Measurements from ENCODE around the gene SAGE1. TPM values are rescaled to one million over a fixed set of nuclear protein-coding genes. Genes with fewer than 3 reads are reported as not detected.
A peak's percentile ranks its signal among the peaks of the same experiment; 100 is the strongest.

The SAGE1 gene
- total and polyA plus RNA-seq, 2 of the 8 experiments (the other 6 are each of a cell fraction or from before 2014, with no cell fraction given) = not detected

DNA sequence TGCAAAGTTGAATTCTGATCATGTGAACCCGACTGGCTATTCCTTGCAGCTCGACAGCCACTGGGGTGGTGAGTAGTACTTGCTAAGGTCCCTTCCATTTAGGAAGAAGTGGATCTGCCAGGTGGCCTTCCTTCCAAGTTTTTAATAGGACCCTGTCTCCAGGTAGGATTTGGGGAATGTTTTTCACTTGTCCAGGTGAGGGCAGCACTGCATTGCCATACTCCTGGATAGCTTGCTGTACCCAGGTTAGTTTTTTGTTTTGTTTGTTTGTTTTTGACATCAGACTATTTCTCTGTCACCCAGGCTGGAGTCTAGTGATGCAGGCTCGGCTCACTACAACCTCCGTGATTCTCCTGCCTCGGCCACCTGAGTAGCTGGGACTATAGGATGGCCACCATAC, 29.8 kb downstream of the SAGE1 start:
- no peaks in the 10 kb centered on the region for H3K36me3 ChIP-seq (ENCODE audit: control insufficient read depth in 2 of 4, insufficient read depth in 4 of 4, low read length in 3 of 4)
- no peak overlapping the region for H2BK5ac ChIP-seq (ENCODE audit: low read depth, low read length)
- H4K20me1 ChIP-seq (replicated peaks in 1 of 2; ENCODE audit: control insufficient read depth in 1 of 2, insufficient read depth in 2 of 2, low read length in 2 of 2) = no peaks in the 10 kb centered on the region
- no peaks in the 10 kb centered on the region for H3K79me2 ChIP-seq (ENCODE audit: control insufficient read depth in 1 of 2, insufficient read depth in 2 of 2, low read length in 2 of 2)
- H3K9me3 ChIP-seq (ENCODE audit: insufficient read depth in 2 of 2, low read depth in 1 of 2, low read length in 1 of 2) = peaks cover 0 to 3% of the 10 kb centered on the region in 2 experiments; a peak in 1 of 4 replicates
- no peaks in the 10 kb centered on the region for H3K23me2 ChIP-seq (ENCODE audit: low read depth, low read length)
- H2BK12ac ChIP-seq (ENCODE audit: low read depth, low read length) = no peak overlapping the region
- WGBS, 2 experiments (ENCODE audit: extremely low coverage in 1 of 2, insufficient coverage in 1 of 2, insufficient read length in 1 of 2, insufficient replicate concordance in 2 of 2, low coverage in 1 of 2, low lambda C conversion rate in 2 of 2, missing lambda C conversion rate in 1 of 2) = 52% methylated on average over 3 of the region's 5 CpGs; no CpG with 5 or more reads in 1 of the 2 experiments
- no peaks in the 10 kb centered on the region for H3K79me1 ChIP-seq (ENCODE audit: low read depth, low read length)
- no peak overlapping the region for H4K5ac ChIP-seq (ENCODE audit: insufficient read length, low read depth, low read length)
- H3K4me2 ChIP-seq (ENCODE audit: insufficient read depth in 1 of 2, low read depth in 2 of 2, low read length in 2 of 2) = no peak overlapping the region
- TF ChIP-seq RFX5 (IDR thresholded peaks at IDR 0.05; ENCODE audit: borderline replicate concordance, low read depth, low read length) = no peak
- TF ChIP-seq RAD21 (IDR thresholded peaks at IDR 0.05 in 1 of 2, conservative IDR thresholded peaks at IDR 0.05 in 1 of 2; ENCODE audit: low read depth in 2 of 2, low read length in 2 of 2) = peak; percentile 33 to 34; a peak in 3 of 4 replicates
- TF ChIP-seq HDAC2 (IDR thresholded peaks at IDR 0.05; ENCODE audit: borderline replicate concordance in 1 of 2, low read depth in 2 of 2, low read length in 2 of 2) = no peak
- TF ChIP-seq, protein P1, sequence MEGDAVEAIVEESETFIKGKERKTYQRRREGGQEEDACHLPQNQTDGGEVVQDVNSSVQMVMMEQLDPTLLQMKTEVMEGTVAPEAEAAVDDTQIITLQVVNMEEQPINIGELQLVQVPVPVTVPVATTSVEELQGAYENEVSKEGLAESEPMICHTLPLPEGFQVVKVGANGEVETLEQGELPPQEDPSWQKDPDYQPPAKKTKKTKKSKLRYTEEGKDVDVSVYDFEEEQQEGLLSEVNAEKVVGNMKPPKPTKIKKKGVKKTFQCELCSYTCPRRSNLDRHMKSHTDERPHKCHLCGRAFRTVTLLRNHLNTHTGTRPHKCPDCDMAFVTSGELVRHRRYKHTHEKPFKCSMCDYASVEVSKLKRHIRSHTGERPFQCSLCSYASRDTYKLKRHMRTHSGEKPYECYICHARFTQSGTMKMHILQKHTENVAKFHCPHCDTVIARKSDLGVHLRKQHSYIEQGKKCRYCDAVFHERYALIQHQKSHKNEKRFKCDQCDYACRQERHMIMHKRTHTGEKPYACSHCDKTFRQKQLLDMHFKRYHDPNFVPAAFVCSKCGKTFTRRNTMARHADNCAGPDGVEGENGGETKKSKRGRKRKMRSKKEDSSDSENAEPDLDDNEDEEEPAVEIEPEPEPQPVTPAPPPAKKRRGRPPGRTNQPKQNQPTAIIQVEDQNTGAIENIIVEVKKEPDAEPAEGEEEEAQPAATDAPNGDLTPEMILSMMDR (IDR thresholded peaks at IDR 0.05; ENCODE audit: control extremely low read depth in 1 of 3, insufficient read depth in 1 of 3, low read depth in 1 of 3, low read length in 3 of 3) = peak in 2 of 3 experiments; percentile 30 to 38; a peak in 3 of 4 replicates
- no peak overlapping the region for H2AFZ ChIP-seq (ENCODE audit: low read length)
- CTCF ChIA-PET (ENCODE audit: partially characterized antibody) = interaction anchor here (1.4 to 1.6 kb wide), 2 partner anchors 9 to 379 kb away, joined by 3 to 4 read pairs; no protein-coding TSS in a partner anchor
- H2AK5ac ChIP-seq (ENCODE audit: low read depth, low read length) = no peak overlapping the region
- H3K23ac ChIP-seq (ENCODE audit: insufficient read length) = no peak overlapping the region
- no peaks in the 10 kb centered on the region for H3K4me1 ChIP-seq (replicated peaks in 1 of 4; ENCODE audit: control insufficient read depth in 3 of 4, insufficient read depth in 4 of 4, low read length in 3 of 4)
- no peak overlapping the region for H3K27ac ChIP-seq (ENCODE audit: low read depth, low read length)
- H3K9ac ChIP-seq (replicated peaks in 1 of 4; ENCODE audit: extremely low read depth in 1 of 4, low read depth in 3 of 4, low read length in 3 of 4) = no peak overlapping the region
- no peak overlapping the region for H2BK20ac ChIP-seq (ENCODE audit: low read length)
- no peak overlapping the region for H3K4me3 ChIP-seq (ENCODE audit: extremely low read depth in 1 of 4, insufficient read depth in 2 of 4, low read depth in 3 of 4, low read length in 4 of 4)
- H3K56ac ChIP-seq (replicated peaks; ENCODE audit: insufficient read length, low read depth, low read length) = no peak overlapping the region
- no peak overlapping the region for H2BK120ac ChIP-seq (replicated peaks; ENCODE audit: low read depth, low read length)
- H3K4ac ChIP-seq (replicated peaks; ENCODE audit: insufficient read length, low read depth, low read length) = no peak overlapping the region
- POLR2A ChIA-PET (ENCODE audit: partially characterized antibody) = no interaction called here
- DNase-seq (ENCODE audit: low read depth in 1 of 2, low spot score in 2 of 2) = peak in 1 of 2 experiments; percentile 28
- no peak overlapping the region for H4K8ac ChIP-seq (ENCODE audit: extremely low read depth, insufficient read depth, low read length)
- no peak overlapping the region for H2BK15ac ChIP-seq (ENCODE audit: low read length)
- no peak overlapping the region for H3K14ac ChIP-seq (ENCODE audit: insufficient read length)
- no peak overlapping the region for H3K18ac ChIP-seq (ENCODE audit: extremely low read depth, low read length)
- no peaks in the 10 kb centered on the region for H3K27me3 ChIP-seq (replicated peaks in 1 of 4; ENCODE audit: control insufficient read depth in 3 of 4, extremely low read depth in 1 of 4, insufficient read depth in 3 of 4, low read length in 3 of 4)
- no peak overlapping the region for H4K91ac ChIP-seq (replicated peaks; ENCODE audit: insufficient read length, low read length)
- FAIRE-seq = no peak
